ENCODE measurements around the gene GHRHR.

DNA sequence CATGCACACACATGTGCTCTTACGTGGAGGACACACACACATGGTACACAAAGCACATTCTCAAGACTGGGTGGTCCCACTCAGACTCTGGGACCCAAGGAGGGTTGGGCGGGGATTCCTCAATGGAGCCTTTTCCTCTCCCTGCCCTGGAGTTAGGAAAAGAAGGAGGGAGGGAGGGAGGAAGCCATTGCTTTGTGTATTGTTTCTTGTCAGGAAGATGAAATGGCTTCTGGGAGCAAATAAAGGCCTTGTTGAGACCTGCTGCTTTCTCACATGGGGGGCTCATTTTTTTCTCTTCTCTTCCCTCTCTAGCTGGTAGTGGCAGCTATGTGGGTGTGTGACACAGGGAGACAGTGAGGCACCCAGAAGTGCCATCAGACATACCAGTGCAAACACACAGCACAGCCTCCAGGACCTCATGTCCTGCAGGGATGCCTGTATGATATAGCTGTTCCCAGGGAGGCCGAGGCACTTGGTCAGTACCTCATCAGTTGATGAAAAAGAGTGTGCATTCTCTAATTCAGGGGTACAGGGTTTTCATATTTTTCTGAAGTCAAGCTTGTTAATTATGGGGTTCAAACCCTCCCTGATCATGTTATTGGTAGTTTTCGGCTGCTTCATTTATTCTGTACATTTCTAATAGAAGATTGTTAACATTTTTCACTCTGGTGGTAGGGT lies 46.4 kb upstream of the GHRHR start:
- TF ChIP-seq, protein P1, sequence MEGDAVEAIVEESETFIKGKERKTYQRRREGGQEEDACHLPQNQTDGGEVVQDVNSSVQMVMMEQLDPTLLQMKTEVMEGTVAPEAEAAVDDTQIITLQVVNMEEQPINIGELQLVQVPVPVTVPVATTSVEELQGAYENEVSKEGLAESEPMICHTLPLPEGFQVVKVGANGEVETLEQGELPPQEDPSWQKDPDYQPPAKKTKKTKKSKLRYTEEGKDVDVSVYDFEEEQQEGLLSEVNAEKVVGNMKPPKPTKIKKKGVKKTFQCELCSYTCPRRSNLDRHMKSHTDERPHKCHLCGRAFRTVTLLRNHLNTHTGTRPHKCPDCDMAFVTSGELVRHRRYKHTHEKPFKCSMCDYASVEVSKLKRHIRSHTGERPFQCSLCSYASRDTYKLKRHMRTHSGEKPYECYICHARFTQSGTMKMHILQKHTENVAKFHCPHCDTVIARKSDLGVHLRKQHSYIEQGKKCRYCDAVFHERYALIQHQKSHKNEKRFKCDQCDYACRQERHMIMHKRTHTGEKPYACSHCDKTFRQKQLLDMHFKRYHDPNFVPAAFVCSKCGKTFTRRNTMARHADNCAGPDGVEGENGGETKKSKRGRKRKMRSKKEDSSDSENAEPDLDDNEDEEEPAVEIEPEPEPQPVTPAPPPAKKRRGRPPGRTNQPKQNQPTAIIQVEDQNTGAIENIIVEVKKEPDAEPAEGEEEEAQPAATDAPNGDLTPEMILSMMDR (IDR thresholded peaks at IDR 0.05), result no peak
- TF ChIP-seq POLR2A (IDR thresholded peaks at IDR 0.05), result no peak
